ENCODE data around the gene IPCEF1.

The IPCEF1 gene

GRCh38 chr6:154289818-154290508 lies 66.6 kb downstream of the IPCEF1 start:
- DNase-seq = no peak

DNA sequence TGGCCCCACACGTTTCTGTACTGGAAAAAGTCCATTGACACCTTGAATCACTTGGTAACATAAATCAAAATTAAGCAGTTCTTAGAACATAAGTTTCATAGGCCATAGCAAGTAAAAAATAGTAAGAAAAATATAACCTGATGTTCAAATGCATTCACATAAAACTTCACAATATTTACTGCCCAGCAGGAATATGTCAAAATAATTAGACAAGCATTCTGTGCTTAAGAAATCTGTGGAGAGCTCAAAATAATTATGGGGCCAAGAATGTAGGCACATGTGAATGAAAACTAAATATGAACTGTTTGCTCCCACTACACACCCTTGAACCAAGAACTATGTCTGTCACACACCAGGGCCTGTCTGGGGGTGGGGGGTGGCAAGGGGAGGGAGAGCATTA lies 70.8 kb downstream of the IPCEF1 start:
- no peak for DNase-seq

- no peak for DNase-seq
These were observed 72.2 kb downstream of the IPCEF1 start for GRCh38 chr6:154284313-154284853.

- DNase-seq = no peak
These were observed 76.1 kb downstream of the IPCEF1 start for GRCh38 chr6:154280521-154280920.

DNA sequence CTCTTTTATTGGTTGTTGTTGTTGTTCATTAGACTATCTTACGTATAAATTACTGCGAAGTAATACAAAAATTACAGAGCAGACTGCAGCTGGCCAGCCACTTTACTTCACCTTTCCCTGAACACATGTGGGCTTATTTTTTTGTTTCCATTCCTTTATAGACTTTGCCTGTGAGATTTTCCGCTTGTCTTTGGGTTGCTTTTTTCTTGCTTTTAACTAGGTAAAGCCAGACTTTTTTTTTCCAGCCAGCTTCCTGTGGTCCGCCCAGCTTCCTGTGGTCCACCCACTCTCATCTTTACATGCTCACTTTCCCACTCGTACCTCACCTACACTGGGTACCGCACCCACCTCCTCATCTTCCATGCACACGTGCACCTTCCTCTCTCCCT lies 79.0 kb downstream of the IPCEF1 start:
- no peak for DNase-seq

GRCh38 chr6:154276810-154277628 lies 79.6 kb downstream of the IPCEF1 start:
- DNase-seq = peak; percentile 63 to 83 (median 80)

- DNase-seq = no peak
These were observed 82.4 kb downstream of the IPCEF1 start for GRCh38 chr6:154274168-154274567.

DNA sequence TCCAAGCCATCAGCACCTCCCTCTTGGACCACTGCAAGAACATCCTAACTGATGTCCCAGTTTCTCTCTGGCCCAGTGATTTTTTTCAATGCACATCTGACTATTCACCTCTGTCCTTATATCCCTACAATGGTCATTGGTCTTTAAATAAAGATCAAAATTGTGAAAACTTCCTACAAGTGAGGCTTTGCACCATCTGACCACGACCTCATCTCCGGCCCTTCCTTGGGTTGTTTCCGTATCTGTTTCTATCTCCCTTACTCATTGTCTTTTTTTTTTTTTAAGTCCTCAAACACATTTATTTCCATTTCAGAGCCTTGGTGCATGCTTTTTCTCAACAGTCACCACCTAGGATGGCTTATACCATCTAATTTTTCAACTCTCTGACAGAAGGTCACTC lies 88.1 kb downstream of the IPCEF1 start:
- DNase-seq = peak; percentile 61 to 76 (median 63)

DNA sequence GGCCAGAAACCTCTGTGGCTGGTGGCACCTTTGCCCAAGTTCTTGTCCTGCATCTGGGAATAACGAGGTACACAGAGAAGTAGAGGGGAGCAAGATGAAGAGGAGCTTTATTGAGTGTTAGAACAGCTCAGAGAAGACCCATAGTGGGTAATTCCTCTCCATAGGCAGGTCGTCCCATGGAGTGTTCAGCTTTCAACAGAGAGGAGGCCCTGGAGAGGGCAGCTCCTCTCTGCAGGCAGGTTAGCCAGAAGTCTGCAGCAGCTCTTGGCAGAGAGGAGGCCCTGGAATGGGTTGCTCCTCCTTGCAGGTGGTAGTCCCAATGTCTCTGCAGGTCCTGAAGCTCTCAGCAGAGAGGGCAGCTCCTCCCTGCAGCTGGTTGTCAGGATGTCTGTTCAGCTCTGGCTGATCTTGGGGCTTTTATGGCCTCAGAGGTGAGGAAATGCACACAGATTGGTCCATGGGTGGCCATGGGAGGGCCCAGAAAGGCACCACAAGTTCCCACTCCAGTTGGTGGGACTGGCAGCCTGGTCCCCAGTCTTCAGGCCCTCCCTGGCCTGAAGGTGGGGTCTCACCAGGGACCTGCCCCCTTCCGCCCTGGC lies 89.0 kb downstream of the IPCEF1 start:
- DNase-seq = no peak

DNA sequence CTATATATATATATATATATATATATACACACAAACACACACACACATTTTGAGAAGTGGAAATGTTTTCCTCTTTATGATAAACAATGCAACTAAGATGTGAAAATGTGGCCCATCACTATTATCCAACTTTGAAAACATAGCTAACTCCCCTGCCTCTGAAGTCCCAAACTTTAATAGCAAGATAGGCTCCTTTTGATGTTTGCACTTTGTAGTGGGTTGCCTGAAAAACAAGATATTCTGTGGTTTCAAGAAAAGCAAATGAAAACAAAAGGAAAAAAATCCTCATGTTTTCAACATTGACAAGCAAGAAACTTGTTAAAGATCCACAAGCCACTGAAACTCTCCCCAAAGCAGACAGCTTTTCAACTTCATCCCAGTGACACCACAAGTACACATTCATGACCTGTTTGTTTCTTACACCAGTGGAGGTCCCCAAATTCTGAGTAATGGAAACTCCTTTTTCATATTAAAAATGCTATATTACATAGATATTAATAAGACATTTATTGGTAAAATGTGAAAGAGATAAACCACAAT lies 90.0 kb downstream of the IPCEF1 start:
- no peak for DNase-seq

- DNase-seq = peak in 2 of 3 donors; percentile 38 to 49
These were observed 94.8 kb downstream of the IPCEF1 start for GRCh38 chr6:154261688-154262397.

GRCh38 chr6:154258064-154258757 lies 98.4 kb downstream of the IPCEF1 start:
- peak; percentile 37 to 61 (median 59) for DNase-seq

GRCh38 chr6:154257067-154257466 lies 99.5 kb downstream of the IPCEF1 start:
- DNase-seq = peak; percentile 84 to 95 (median 94)

DNA sequence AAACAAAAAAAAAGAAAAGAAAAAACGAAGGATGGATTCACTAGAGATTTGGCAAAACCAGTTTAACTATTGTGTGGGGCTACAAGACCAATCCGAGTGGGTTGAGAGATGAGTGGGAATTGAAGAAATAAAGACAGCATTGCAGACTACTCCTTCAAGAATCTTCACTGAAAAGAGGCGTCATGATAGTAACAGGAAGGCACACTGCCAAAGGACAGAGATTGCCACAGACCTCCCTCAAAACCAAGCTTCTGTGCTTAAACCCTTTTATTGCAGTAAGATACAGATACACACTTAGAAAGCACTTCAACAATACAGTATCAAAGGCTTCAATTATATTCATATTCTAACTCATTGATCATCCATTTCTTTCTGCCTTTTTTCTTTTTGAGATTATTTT lies 103.9 kb downstream of the IPCEF1 start:
- DNase-seq = peak in 2 of 3 donors; percentile 32 to 44

DNA sequence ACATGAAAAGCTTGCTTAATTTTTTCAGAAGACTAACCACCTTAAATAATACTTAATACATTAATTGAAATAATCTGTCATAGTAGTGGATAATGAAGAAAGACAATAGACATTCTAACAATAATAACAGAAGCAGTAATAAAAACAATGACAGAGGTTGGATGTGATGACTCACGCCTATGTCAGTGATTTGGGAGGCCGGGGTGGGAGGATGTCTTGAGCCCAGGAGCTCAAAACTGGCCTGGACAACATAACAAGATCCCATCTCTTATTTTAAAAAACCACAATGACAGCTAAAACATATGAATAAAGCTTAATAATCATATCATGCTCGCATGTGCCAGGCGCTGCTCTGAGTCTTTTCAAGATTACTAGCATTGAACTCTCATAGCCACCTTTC lies 105.5 kb downstream of the IPCEF1 start:
- DNase-seq = peak in 2 of 3 donors; percentile 44 to 52

GRCh38 chr6:154249499-154250298 lies 106.9 kb downstream of the IPCEF1 start:
- peak; percentile 47 to 63 (median 59) for DNase-seq

- peak in 2 of 3 donors; percentile 39 to 40 for DNase-seq
These were observed 109.3 kb downstream of the IPCEF1 start for GRCh38 chr6:154247119-154247861.

- DNase-seq = no peak
These were observed 109.9 kb downstream of the IPCEF1 start for GRCh38 chr6:154246723-154247118.

DNA sequence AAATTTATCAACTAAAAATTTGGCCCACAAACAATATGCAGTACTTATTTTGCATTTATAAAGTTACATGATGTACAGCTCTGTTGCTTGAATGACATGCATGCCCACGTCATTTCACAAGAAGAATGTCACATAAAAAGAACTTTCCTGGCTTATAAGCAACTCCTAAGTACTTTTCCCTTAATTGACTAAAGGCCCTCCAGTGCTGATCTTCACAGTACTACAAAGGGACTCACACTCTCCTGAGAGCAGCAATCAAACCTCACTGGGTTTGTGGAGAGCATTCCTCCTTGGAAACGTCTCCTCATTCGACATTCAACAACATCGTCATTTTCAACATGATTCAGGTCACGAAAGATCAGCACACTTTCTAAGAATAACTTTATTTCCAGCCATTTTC lies 111.1 kb downstream of the IPCEF1 start:
- no peak for DNase-seq
